NB4 (cell line): Measurements from ENCODE around the gene CTNND2.

ENCODE experiments used
- DNase-seq: peaks from one replicate; pipeline ENCODE4 v3.0.0; 2010; ENCODE audit warnings: low read depth
- H3K4me3 ChIP-seq: one replicate; pipeline ENCODE4 v1.5.1; 2011; ENCODE audit warnings: mild to moderate bottlenecking, low read depth, low read length, moderate library complexity
- CTCF ChIP-seq: IDR thresholded peaks from one replicate; pipeline ENCODE4 v1.5.1; 2012; ENCODE audit warnings: low read depth, low read length
- MAX ChIP-seq: IDR thresholded peaks from 2 replicates; pipeline ENCODE4 v1.6.1; 2011; ENCODE audit warnings: low read depth, low read length
- MYC ChIP-seq: IDR thresholded peaks from 2 replicates; pipeline ENCODE4 v1.6.1; 2011; ENCODE audit warnings: low read depth, low read length
- POLR2A ChIP-seq: IDR thresholded peaks from 2 replicates; pipeline ENCODE4 v1.6.1; 2011; ENCODE audit warnings: mild to moderate bottlenecking; ENCODE audit not compliant: insufficient read length; ENCODE audit errors: extremely low read depth

The CTNND2 gene

GRCh38 chr5:11801061-11801460 is 103.2 kb downstream of the CTNND2 start:
- DNase-seq: no peak
- TF ChIP-seq CTCF: no peak
- TF ChIP-seq POLR2A: no peak
- no peak for TF ChIP-seq MYC
- TF ChIP-seq MAX: no peak
- H3K4me3 ChIP-seq: no peak overlapping the region

GRCh38 chr5:11797132-11797531 is 107.1 kb downstream of the CTNND2 start:
- DNase-seq: no peak
- TF ChIP-seq POLR2A (no peak), MAX (no peak), CTCF (no peak), MYC (no peak)
- H3K4me3 ChIP-seq: no peak overlapping the region

GRCh38 chr5:11793396-11793795 is 110.8 kb downstream of the CTNND2 start:
- no peak overlapping the region for H3K4me3 ChIP-seq
- TF ChIP-seq MAX (no peak), POLR2A (no peak), MYC (no peak), CTCF (no peak)
- DNase-seq: no peak

- no peak overlapping the region for H3K4me3 ChIP-seq
- no peak for DNase-seq
- no peak for TF ChIP-seq MAX
- TF ChIP-seq CTCF: no peak
Measured at GRCh38 chr5:11792621-11793020, 111.6 kb downstream of the CTNND2 start.

GRCh38 chr5:11791792-11792191 is 112.5 kb downstream of the CTNND2 start:
- DNase-seq: no peak
- no peak for TF ChIP-seq MAX
- H3K4me3 ChIP-seq: no peak overlapping the region

- TF ChIP-seq MAX: no peak
- TF ChIP-seq POLR2A: no peak
- TF ChIP-seq CTCF: no peak
- TF ChIP-seq MYC: no peak
- H3K4me3 ChIP-seq: no peak overlapping the region
- no peak for DNase-seq
Measured at GRCh38 chr5:11790201-11790600, 114.0 kb downstream of the CTNND2 start.
